GM21528 (cell line): ENCODE measurements around the gene SCAI.
"Not testable (repeated sequence)": the region's sequence is repeated elsewhere in the genome, so short reads cannot be mapped to it uniquely, and the experiment has no call there.

Experiments used
- ATAC-seq: cut with Tn5 transposase; IDR thresholded peaks from one replicate; pipeline ENCODE4 v1.9.1; 2021; ENCODE audit warnings: mild to moderate bottlenecking, moderate library complexity; ENCODE audit not compliant: unreplicated experiment, low FRiP score

SCAI gene

DNA sequence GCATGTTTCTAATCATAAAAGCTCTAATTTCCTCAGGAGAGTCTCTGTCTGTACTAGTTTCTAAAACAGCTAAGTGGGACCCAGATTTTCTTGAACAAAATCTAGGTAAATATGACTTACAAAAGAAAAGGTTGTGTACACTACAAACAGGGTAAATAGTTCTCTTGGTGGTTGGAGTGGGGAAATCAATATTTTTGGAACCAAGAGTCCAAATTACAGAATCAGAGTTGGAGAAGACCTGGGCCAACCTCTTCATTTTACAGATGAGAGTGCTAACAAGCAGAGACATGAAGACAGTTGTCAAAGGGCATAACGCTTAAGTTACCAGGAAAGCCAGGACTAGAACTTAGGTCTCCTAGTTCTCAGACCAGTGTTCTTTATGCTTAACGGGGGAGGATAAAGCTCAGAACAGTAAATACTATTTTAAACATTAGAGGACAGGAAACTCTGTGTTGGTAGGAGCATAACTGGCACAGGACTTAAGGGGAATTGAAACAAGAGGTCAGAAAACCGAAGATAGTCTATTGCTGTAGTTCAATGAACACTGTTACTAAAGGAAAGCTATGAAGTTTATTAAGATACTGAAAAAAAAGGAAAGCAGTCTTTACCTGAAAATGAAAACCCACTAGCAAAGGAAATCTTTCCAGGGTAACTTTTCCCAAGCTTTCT lies 193.1 kb downstream of the SCAI start:
- no peak for ATAC-seq

DNA sequence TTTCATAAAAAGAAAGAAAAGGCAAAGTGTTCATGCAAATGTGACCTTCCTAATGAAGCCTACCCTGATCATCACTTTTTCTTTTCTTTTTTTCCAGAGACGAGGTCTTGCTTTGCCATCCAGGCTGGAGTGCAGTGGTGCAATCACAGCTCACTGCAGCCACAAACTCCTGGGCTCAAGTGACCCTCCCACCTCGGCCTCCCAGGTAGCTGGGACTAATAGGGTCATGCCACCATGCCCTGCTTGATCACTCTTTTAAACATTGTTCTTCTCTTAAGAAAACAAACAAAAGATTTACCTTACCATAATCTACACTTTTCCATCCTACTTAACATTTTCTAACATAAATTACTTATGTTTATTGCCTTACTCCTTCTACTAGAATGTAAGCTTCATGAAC lies 193.9 kb downstream of the SCAI start:
- no peak for ATAC-seq

DNA sequence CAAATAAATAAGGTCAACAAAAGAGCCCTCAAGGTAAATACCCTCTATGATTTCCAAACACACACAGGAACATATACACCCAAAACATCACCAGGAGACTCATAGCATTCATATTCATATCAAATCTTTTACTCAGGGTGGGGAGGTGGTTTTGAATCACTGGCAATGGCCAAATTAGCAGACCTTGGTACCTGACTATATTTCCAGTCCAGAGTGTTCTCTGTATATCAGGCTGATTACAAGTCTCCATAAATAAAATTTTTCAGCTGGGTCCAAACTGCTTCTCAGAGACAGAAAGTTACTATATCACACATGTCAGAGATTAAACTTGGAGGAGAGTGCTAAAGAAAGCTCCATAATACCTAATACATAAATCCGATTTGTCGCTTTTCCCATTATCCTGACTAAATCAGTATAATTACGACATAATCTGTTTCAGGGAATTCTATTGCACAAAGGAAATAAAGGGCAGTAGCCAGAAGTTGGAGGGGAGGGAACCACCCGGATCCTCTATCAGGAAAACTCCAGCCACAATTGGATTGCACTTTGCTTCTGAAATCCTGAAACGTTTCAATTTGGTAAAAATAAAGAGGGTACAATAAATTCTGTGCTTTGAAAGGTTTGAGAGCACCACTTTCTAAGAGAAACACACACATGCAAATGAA lies 195.5 kb downstream of the SCAI start:
- no peak for ATAC-seq

DNA sequence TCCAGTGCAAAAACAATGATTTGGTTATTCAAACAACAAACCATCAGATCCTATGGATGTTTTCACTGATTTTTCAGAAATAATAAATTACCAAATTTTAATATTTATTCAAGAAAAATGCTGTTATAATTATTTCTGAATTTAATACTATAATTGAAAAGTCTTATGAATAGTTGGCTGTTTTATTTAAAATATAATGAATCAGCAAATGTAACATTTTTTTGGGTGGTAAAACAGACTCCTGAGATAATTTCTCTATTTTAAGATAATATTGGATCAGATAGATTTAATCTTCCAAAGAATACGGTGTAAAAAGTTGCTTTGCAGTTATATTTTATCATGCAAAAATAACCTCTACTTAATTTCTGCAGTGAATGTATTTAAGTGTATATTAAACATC lies 197.2 kb downstream of the SCAI start:
- ATAC-seq = no peak

DNA sequence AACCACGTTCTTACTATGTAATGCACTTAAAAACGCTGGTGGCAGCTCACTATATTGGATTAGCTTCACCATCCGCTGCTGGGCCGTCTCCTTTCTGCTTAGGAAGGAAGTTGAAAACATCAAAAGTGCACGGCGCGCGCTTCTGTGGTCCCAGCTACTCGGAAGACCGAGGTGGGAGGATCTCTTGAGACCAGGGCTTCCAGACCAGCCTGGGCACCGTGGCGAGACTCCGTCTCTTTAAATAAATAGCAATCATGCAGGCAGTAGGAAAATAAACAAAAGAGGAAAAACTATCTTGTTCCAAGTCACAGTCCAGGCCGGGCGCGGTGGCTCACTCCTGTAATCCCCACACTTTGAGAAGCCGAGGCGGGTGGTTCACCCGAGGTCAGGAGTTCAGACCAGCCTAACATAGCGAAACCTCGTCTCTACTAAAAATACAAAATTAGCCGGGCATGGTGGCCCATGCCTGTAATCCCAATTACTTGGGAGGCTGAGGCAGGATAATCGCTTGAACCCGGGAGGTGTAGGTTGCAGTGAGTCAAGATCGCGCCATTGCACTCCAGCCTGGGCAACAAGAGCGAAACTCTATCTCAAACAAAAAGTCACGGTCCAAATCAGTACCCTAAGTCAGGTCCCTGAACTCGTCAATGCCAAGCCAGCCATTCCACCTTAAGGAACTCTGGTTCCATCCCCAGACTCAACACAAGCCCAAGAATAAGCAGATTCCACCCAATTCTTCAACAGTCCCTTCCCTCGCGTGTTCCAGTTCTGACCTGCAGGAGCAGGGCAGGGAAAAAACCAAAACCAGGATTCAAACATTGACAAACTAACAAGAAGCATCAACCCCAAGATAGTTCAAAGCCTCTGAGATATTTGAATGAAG lies 201.4 kb downstream of the SCAI start:
- ATAC-seq = peak; percentile 33

DNA sequence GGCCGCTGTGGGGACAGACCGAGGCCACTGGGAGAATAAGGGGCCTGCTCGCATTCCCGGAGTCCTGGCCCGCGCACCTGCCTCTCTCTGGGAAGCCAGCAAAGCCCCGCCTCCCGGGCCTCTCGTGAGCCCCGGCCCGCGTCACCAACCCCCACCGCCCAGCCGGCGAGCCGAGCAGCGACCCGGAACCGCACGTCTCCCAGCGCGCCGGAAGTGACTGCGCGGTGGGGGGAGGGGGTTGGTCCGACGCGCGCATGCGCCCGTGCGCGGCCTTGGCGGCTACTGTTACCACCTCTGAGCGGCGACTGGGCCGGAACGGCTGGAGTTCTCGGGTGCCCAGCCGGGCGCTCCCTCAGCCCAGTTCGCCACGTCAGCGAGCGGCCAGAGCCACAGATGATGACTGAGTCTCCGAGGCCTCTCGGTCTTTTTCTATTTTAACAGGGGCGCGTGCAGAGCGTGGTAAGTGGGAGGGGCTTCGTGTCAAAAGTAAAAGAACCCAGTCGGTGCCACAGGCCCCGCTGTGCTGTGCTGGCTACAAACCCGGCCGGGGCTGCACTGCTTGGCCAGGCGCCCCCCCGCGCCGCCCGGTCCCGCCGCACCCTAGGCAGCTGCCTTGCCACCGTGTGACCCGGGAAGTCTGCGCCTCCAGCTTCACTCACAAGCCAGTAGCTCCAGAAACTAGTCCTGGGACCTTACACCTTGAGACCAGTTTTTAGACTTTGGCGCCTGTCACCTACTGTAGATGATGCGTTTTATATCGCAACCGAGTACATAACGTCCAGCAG lies 202.2 kb downstream of the SCAI start, which contains the start of gene GOLGA1:
Gene GOLGA1, minus strand, starts transcription at position 190 of the 785 bp plus-strand sequence. CDS start 2,372 bp downstream, outside the sequence.
- ATAC-seq = peak; percentile 79

DNA sequence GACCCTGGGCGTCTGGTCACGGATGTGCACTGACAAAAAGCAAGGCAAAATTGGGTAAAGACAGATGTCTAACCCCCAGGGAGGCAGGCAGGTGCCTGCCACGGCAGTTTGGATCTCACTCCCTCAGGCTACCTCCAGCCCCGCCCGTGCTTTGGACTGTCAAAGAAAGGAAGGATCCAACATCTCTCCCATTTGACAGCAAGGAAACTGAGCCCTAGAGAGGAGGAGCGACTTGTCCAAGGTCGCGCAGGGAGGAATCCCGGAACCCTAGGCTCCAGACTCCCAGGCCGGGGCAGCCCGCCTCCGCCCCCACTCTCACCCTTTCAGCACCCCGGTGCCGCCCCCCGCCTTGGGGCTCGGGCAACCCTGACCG lies 202.8 kb downstream of the SCAI start:
- peak; percentile 46 for ATAC-seq

DNA sequence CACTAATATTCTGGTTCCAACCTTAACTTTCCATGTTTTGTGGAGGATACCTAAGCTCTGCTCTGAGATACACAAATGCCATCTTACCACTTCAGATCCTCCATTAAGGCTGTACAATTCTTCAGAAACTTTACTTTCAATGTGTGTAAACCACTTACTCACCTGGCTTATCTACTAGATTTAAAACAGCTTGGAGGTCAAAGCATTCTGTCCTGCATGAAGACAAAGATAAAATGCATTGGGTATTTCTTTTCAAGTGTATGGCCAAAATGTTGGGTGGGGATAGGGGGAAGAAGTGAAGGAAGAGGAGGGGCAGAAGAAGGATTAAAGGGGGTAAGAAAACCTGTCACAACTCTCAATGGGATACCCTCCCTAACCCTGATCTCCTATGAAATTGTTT lies 203.4 kb downstream of the SCAI start:
- ATAC-seq = no peak

DNA sequence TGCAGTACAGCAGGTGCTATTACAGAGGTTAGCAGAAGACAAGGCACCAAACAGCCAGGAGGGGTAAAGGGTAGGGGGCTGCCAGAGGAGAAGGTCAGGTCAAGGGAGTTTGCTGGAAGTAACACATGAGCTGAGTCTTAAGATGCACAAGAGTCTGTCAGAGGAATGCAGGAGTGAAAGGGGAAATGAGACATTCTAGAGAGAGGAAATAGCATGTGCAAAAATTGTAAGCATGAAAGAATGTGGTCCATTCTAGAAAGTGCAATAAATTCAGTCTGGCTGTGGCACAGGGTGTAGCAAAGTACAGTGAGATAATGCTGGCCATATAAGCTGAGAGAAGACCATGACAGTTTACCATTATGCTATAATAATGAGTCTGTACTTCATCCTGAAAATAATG lies 209.0 kb downstream of the SCAI start:
- no peak for ATAC-seq

DNA sequence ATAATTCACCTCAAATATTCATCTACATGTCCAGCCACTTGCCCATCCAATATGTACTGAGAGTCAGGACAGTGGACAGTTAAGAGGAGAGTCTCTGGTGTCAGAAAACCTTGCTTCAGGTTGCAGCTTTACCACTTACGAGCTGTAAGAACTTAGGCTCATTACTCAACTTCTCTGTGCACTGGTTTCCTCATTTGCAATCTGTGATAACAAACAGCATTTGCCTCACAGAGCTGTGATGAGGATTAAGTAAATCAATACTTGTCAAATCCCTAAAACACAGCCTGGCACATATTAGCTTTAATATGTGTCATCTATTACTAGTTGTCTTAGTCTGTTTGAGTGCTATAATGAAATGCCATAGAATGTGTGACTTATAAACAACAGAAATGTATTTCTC lies 211.0 kb downstream of the SCAI start:
- no peak for ATAC-seq

DNA sequence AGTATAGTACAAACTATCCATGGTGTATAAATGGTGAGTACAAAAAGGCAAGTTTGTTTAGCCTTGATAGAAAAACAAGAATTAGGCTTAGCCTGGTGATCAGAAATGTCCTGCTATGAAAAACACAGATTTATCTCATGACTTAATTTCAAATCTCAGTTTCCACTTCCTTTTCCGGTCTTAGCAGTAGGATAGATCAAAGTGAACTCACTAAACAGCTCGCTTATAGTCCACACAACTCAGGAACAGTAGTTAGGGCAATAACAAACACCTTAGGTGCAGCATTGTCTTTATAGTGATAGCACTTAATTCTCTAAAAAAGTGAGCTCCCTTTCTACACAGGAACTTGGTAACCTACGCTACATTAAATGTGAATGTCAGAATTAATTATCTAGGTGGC lies 213.9 kb downstream of the SCAI start:
- no peak for ATAC-seq

DNA sequence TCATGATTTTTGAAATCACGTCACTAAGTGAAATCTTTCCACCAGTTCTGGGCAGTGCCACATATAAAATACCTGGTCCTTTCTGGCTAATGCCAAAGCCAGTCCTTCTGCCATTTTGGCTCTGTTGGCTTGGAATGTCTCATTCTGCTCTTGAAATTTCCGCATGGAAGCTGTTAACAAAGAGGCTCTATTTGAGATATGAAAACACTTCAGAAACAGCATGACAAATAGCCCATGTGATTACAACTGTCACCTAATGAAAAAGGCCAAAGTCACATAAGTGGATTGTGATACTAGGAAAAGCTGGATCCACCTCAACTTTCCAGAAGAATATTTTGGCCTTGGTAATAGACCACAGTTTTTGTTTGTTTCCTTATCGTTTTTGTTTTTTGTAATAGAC lies 215.2 kb downstream of the SCAI start:
- no peak for ATAC-seq

DNA sequence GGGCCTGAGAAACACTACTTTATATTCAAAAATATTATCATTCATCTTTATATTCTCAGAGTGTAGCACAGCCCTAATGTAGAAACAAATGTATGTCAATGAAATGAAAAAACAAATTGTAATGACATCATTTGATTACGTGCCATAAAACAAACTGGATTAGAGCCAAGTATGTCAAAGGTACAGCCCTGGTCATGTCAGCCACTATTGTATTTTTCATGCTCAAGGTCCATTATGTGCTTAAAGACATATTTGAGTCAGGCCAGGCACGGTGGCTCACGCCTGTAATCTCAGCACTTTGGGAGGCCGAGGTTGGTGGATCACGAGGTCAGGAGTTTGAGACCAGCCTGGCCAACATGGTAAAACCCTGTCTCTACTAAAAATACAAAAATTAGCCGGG lies 222.9 kb downstream of the SCAI start:
- not testable (repeated sequence) for ATAC-seq

DNA sequence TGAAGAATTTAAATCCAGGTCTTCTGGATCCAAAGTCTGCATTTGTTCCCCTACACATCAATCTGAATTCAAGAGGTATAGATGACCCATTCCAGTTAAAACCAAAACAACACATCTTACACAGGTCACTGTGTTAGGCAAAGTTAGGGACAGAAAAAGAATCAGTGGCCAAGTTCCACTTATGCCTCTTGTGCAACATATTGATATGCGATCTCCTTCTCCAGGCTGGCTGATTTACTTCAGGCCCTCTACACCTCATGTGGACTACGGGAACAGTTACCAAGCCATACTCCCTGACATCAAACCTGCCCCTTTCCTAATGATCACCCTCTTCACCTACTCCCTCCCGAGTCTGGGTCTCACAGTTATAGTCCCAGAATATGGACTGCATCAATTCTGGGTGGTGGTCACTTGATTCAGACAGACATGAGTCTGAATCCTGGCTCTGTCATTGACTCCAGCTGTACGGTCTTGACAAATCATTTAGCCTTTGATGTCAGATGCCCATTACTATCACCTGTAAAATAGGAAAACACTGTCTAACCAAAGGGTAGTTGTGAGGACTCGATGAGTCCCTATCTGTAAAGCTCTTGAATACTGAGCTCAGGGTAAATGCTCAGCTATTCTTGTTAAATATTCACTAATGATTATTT lies 228.4 kb downstream of the SCAI start:
- no peak for ATAC-seq

DNA sequence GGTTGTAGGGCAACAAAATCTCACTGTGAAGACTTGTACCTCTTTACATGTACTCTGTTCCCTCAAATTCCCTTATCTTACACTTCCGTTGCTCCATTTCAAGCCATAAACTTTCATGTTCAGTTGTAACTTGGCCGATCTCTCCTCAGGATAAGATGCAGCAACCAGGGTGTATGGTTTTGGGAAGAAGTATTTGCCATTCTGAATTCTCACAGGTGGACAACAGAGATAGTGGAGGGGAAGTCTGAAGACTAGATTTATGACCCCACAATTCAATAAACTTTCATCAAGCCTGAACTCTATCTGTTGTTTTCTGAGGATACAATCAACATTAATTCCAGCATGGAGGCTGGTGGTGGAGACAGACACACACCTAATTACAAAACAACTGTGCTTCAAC lies 229.9 kb downstream of the SCAI start:
- ATAC-seq = no peak

DNA sequence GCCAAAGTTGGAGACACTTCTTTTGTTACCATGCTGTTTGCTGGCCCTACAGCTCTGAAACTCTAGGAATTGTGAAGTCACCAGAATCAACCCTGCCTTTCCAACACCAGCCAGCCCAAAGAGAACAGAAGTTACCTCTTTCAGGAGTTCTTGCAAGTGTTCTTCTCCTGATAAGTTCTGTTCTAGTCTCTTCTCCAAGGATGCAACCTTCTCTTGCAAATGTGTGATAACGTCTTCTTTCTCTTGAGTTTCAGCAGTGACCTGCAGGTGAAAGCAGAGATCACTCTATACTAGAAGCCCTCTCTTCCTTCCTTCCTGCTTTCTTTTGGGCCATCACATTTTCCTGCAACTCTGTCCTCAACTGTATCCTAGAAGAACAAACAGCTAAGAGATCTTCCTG lies 231.6 kb downstream of the SCAI start:
- no peak for ATAC-seq

DNA sequence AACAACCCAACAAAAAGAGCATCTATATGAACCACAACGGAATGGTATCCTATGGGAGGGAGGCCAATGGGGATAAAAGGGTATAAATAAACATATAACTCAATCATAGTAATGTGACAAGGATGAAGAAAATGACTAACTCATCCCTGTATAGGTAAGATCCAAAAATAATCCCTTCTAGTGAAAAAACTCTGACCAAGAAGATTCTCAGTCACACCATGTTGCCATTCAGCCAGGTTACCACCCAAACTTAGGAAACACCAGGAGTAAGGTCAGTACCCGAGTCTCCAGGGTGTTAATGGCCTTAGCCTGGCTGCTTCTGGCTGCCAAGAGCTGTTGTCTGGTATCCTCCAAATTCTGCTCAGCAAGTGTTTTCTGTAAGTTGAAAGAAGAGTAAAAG lies 235.2 kb downstream of the SCAI start:
- no peak for ATAC-seq

DNA sequence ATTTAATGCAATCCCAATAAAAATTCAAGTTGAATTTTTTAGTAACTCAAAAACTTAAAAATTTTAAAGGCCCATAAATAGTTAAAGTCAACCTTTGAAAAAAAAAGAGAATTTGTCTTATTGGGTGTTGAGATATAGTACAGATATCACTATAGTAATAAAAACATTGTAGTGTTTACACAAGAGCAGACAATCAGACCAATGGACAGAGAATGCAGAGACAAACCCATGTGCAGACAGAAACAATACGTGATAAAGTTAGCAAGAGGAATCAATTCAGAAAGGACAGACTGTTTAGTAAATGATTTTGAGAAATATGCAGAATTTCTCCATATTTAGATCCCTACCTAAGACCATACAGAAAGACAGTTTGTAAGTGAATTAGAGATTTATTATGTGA lies 236.4 kb downstream of the SCAI start:
- ATAC-seq = no peak

DNA sequence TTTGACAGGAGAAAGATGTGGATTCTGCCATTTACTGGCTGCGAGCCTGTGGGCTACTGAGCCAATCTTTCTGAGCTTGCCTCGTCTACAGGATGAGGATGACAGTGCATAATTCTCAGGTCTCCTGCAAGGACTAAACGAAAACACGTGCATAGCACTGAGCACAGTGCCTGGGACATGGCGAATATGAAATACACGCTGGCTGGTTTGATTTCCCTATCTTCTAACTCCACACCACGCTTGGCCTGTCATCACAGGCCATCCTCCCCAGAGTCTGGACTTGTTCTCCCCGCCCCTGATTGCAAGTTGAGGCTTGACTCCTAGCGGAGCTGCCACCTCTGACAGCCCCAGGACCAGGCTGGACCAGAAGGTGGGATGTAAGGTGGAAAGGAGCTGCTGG lies 243.5 kb downstream of the SCAI start:
- no peak for ATAC-seq
